NCI-H146 (cell line): ENCODE data around the gene GRID1.
A peak's percentile ranks its signal among the peaks of the same experiment; 100 is the strongest.

ENCODE experiments used
- DNase-seq: peaks from one replicate; lab custom pipeline; 2025; lab: John Stamatoyannopoulos, UW

GRID1 gene

GRCh38 chr10:86267286-86268195, 99.1 kb downstream of the GRID1 start:
- DNase-seq, result peak; percentile 82

DNA sequence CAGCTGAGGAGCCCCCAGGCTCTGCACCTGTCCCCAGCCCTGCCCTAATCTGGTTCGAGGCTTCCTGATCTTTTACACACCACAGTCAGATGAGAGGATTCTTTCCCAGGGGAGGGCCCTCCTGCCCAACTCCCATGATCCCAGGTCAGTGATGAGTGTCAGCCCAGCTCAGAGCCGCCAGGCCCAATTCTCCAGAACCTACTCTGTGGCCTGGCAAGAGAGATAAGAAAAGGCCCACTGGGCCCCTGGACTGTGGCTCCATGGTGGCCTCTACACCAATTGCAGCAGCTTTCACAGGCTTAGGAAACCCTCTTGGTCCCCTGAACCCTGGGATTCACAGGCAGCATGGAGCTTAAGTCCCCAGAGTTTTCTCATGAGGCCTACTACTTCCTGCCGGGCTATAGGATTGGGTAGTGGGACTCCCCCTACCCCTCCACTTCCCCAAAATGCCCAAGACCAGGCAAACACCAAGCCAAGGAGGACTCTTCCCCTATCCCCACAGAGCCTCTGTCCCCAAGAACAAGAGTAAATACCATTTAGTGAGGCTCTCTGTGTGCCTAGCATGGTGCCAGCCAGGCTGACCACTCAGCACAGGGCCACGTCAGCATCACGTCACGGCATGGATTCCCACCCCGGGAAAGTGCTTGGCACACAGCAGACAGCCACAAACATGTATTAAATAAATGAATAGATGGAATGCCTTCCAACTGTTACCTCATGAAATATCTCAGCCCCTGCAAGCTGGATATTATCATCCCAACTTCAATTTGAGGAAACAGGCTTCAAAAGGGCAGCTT, 100.0 kb downstream of the GRID1 start:
- no peak for DNase-seq

DNA sequence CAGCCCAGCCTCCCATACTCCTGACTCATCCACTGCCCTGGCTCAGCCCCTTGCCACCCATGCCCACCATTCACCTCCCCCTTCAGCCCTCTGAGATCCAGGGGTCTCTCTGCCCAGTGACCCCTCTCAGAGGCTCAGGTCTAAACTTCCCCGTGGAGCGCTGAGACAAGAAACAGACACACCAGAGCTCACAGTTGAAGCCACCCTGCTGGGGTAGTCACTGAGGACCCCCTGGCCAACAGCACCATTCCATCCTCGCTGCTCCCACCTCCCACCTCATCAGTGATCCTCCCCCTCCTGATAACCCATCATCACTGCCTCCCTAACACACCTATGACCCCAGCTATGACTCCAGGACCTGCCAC, 100.7 kb downstream of the GRID1 start:
- DNase-seq, result no peak

GRCh38 chr10:86265236-86265894, 101.2 kb downstream of the GRID1 start:
- DNase-seq, result no peak

GRCh38 chr10:86264481-86265231, 101.9 kb downstream of the GRID1 start:
- DNase-seq, result no peak

- DNase-seq, result no peak
These were observed 102.7 kb downstream of the GRID1 start for GRCh38 chr10:86263907-86264306.

DNA sequence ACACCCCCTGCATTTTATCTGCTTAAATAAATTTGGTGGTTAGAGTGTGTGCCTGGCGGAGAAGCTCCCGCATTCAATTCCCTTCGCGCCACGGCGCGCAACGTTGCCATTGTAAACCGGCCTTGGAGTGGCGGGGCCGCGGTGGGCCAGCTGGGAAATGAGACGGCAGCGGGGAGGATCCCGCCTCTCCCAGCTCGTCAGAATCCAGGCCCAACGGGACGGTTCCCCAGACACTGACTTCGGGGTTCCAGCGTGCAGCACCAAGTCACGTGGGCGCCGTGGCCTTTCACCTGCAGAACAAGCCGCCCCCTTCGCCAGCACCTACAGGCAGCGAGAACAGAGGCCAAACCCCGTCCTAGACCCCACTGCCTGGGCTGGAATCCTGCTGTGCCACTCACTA, 103.4 kb downstream of the GRID1 start:
- no peak for DNase-seq

GRCh38 chr10:86262688-86263181, 103.9 kb downstream of the GRID1 start:
- no peak for DNase-seq

DNA sequence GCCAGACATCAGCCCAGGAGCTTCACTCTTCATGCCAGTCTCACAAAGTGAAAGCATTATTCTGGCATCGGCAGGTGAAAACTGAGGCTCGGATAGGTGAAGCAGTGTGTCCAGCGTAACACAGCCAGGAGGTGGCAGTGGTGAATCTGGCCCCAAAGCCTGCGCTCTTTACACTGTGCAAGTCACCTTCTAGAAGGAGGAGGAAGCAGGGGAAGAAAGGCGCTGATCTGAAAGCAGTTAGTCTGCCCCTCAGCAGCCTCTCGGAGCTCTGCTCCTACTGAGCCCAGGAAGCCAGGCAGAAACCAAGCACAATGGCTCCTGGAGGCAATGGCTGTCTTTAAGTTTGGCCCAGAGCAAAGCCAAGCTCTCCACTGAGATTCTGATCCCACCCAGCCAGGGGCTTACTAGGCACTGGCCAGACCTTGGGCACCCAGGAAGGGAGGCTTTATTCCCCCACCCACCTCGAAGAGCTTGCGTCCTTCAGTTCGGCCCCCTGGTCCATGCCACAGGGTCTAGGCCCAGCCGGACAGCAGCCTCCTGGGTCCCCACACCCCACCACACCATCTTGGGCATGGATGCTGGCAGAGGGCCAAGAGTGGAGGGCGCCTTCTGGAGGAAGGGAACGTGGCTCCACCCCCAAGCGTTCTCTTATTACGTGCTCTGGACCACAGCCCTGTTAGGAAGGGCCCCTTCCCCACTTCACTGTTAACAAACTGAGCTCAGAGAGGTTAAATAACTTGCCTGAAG, 104.5 kb downstream of the GRID1 start:
- DNase-seq, result peak; percentile 37

DNA sequence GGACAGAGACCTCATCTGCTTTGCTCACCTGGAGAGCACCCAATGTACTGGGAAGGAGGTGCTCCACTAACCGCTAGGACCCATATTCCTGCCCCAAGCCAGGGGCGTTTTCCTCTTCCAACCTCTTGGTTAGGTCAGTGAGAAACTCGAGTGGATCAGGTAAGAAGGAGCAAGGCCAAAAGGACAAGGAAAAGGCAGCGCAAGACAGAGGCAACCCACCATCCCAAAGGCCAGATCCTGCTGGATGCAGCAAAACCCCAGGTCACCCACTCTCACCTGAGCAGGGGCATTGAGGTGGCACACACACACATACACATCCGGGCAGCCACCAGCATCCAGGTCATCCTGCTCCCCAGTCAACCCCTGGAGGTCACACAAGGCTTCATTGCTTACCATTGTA, 105.1 kb downstream of the GRID1 start:
- no peak for DNase-seq

- peak; percentile 45 for DNase-seq
These were observed 106.0 kb downstream of the GRID1 start for GRCh38 chr10:86260564-86260963.

DNA sequence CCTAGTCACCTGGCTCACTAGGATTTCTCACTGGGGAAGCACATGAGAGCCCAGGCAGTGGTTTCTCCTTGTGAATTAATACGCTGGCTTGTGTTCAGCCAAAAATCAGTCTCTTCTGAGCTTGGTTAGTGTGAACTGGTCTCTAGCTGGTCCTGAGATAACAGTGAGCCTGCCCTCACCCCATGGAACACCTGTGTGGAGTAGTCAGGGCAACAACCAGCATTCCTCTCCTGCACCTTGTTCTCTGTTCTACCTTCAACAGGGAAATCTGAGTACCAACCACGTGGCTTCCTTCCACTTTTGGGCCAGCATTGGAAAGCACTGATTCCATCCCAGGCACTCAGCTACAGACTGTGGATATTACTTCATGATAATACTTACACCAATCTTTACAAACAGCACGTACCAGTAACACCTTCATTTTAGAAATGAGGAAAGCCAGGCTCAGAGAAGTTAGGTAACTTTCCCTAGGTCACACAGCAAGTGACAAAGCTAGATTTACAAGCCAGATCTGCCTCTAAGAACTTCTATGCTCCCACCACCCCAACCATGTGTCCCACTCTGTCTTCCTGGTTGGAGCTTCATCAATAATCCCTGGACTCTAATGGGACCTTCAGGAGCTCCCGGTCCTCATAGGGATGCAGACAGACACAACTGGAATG, 106.6 kb downstream of the GRID1 start:
- no peak for DNase-seq

GRCh38 chr10:86258941-86259340, 107.7 kb downstream of the GRID1 start:
- DNase-seq, result no peak

- peak; percentile 17 for DNase-seq
These were observed 108.1 kb downstream of the GRID1 start for GRCh38 chr10:86258499-86258898.

- DNase-seq, result no peak
These were observed 108.9 kb downstream of the GRID1 start for GRCh38 chr10:86257683-86258082.

DNA sequence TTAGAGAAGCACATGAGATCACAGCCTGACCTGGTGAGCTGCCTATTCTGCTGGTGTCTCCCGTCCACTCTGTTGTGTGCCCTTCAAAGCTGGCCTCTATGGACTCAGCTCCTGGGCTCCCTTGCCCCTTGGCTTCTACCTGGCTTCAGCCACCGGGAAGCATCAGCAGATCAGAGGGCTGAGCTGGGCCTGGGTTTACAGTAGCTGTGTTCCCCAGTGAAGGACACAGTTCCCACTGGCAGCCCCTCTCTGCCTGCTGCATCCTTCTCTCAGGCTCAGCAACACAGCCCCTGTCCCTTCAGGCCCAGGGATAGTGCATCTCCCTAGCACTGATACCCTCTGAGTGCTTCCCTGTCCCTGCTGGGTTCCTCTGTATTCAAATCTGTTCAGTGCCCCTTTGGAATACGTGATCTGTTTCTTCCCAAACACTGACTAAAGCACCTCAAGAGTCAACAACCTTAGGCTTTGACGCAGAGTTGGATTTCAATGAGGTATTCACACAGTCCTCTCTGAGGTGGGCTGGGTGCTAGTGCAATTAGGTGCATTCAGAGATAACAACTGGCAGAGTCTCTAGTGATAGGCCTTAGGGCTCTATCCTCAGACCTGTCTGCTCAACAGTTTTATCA, 109.8 kb downstream of the GRID1 start:
- peak; percentile 21 for DNase-seq

DNA sequence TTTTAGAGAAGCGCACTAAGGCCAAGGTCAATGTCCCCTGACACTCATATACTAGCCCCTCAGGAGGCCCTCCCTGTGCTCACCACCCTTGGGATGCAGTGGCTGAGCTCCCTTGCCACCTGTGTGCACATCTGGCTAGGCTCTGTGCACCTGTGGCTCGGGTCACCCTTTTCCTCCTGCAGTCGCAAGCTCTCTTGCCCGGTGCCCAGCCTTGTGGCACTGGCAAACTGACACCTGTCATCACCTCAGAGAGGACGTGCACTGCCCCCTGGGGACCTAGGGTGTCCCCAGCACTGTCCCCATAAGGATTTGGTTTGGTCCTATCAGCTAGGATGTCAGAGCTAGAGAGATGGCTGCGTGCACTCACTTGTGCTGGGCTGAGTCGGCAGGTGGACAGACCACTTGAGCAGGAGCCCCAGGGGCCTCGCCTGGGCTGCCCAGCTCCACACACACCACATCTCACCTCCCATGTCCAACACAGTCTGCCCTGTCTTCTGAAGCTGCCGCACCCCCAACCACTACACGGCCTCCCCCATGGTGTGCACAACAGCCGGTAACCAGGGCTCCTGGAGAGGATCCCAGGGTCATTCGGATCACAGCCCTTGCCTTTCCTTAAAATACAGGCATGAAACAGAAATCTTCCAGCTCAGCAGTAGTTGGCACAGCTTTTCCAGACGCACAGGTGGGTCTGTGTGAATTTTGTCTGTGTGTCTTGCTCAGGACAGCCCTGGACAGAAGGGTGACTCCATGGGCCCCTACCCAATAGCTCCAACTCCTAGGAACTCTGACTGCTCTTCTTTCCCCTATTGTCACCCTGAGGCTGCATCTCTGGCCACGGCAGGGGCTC, 111.0 kb downstream of the GRID1 start:
- DNase-seq, result no peak

- peak; percentile 96 for DNase-seq
These were observed 111.9 kb downstream of the GRID1 start for GRCh38 chr10:86254526-86255174.
